ENCODE measurements around the gene EGFR.

Gene EGFR

DNA sequence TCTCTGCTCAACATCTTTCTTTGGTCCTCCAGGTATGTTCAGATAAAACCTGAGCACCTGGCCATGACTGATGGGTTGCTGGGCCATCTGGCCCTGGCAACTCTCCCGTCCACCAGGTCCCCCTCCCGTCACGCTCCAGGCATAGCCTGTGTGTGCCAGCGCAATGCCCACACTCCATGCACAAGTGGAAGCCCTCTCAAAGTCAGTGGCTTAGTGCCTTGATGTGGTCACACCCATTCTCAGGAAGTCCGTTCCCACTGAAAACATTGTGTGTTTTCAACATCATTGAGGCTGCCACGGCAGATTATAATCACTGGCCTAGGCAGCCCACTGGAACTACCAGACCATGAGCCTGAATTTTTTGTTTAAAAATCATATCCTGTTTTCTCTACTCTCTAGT is 175.7 kb downstream of the EGFR start:
- no peak for DNase-seq

GRCh38 chr7:55198634-55199392 is 180.0 kb downstream of the EGFR start:
- DNase-seq, result no peak

GRCh38 chr7:55199418-55199817 is 180.6 kb downstream of the EGFR start:
- DNase-seq, result no peak

GRCh38 chr7:55200441-55200840 is 181.6 kb downstream of the EGFR start:
- DNase-seq, result no peak

GRCh38 chr7:55202150-55202913 is 183.5 kb downstream of the EGFR start:
- DNase-seq, result no peak

DNA sequence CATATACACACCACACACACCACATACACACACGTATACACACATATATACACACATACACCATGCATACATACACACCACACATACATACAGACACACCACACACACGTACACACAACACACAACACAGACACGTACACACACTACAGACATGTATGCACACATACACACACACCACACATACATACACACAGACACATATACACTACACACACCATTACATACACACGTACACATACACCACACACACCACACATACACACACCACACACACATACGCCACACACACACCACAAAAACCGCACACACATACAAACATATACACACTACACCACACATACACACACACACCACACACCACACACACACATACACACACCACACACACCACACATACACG is 184.5 kb downstream of the EGFR start:
- DNase-seq, result no peak

- no peak for DNase-seq
Observed at GRCh38 chr7:55205124-55205955, 186.5 kb downstream of the EGFR start.

DNA sequence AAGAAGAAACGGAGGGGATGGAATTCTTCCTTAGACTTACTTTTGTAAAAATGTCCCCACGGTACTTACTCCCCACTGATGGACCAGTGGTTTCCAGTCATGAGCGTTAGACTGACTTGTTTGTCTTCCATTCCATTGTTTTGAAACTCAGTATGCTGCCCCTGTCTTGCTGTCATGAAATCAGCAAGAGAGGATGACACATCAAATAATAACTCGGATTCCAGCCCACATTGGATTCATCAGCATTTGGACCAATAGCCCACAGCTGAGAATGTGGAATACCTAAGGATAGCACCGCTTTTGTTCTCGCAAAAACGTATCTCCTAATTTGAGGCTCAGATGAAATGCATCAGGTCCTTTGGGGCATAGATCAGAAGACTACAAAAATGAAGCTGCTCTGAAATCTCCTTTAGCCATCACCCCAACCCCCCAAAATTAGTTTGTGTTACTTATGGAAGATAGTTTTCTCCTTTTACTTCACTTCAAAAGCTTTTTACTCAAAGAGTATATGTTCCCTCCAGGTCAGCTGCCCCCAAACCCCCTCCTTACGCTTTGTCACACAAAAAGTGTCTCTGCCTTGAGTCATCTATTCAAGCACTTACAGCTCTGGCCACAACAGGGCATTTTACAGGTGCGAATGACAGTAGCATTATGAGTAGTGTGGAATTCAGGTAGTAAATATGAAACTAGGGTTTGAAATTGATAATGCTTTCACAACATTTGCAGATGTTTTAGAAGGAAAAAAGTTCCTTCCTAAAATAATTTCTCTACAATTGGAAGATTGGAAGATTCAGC is 187.6 kb downstream of the EGFR start:
- DNase-seq, result no peak

- no peak for DNase-seq
Observed at GRCh38 chr7:55207436-55208125, 188.8 kb downstream of the EGFR start.

GRCh38 chr7:55209366-55209765 is 190.5 kb downstream of the EGFR start:
- no peak for DNase-seq

DNA sequence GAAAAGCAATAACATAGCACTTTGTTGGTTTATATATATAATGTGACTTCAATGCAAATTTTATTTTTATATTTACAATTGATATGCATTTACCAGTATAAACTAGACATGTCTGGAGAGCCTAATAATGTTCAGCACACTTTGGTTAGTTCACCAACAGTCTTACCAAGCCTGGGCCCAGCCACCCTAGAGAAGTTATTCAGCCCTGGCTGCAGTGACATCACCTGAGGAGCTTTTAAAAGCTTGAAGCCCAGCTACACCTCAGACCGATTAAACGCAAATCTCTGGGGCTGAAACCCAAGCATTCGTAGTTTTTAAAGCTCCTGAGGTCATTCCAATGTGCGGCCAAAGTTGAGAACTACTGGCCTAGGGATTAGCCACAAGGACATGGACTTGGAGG is 191.4 kb downstream of the EGFR start:
- DNase-seq, result no peak

- DNase-seq, result no peak
Observed at GRCh38 chr7:55210716-55211115, 191.9 kb downstream of the EGFR start.

DNA sequence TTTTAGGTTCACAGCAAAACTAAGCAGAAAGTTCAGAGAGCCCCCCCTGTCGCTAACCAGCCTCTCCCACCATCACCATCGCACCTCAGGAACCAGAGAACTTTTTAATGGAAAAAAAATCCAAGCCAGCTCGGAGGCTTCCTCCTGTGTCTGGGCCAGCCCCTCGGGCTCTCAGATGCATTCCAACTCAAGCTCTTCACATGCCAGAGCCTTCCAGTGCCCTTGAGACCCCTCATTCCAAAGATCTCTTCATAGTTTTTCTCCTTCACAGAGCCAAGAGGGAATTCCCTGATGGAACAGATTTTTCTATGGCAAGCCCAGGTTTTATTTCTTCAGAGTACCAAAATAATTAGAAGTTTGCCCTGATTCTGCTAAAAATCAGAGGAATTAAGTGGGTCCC is 192.9 kb downstream of the EGFR start:
- DNase-seq, result no peak

DNA sequence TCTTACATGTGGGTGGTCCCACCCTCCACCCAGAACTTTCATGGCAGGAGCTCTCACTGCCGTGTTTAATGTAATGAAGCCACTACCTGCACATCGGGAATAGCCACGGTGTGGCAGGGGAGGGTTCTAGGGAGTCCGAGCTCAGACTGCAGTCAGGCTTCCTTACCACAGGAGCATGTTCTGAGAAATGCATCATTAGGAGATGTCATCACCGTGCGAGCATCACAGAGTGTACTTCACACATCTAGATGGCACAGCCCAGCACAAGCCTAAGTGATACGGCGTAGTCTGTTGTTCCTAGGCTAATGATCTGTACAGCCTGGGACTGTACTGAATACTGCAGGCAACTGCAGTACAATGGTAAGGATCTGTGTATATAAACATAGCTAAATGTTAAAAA is 193.4 kb downstream of the EGFR start:
- no peak for DNase-seq

- no peak for DNase-seq
Observed at GRCh38 chr7:55212838-55213237, 194.0 kb downstream of the EGFR start.

DNA sequence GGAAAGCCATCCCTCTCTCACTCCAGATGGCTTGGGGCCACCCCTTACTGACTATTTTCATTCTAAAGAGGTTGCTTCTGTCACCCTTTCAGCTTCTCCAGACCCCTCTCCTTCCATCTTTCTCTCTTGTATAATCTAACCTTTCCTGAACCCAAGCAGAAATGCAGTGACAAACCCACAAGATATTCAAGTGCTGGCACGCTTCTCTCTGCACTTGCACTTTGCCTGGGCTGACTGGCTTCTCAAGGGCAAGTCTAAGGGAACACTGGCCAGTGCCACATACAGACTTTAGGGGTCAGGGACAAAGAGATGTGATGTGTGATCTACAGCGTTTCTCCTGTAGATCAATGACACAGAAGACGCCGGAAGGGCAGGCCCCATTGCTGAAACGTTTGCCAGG is 195.9 kb downstream of the EGFR start:
- no peak for DNase-seq

DNA sequence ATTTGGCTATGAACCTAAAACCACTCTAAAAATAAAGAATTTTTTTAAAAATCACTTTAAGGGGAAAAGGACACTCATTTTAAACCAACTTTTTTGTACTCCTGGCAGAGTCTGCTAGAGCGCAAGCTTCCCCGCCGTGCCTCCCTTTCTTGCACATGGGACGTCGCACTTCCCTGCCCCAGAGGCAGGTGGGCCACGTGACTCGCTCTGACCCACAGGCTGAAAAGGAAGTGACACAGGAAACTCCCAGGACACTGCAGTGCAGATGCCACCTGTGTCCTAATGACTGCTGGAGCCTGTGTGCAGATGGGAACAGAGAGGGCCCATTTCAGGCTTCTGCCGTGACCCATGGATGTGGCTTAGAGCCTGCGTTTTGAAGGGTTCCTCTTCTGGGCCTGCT is 204.2 kb downstream of the EGFR start:
- no peak for DNase-seq

DNA sequence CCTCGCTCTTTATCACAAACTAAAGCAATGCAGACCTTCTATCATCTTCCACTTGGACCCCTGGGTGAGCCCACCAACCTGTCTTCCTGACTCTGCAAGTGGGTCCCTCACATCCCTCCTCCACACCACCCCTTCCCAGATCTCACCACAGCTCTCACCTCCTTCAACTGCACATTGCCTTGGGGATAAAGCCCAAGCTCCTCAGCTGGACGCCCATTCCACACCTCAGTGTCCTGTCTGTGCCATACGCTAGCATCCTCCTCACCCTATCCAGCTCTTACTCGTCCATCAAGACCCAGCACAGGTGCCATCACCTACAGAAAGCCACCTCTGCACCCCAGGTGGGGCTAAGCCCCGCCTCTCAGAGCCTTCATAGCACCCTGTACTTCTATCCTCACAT is 205.3 kb downstream of the EGFR start:
- no peak for DNase-seq

DNA sequence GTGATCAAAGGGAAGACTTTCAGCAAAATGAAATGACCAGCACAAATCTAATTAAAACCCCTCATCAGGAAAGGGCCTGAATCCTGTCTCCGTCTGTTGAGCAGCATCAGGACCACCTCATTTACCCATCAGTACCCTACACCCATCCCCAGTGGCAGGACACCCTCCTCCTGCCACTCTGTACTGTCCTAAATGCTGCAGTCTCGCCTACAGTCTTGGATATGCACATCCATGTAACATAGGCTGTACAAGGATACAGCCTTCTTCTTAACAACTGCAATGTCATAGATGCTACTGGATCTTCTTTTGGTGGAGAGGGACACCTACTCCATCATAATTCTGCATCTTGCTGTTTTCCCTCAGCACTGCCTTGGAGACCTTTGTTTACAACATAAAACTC is 206.0 kb downstream of the EGFR start:
- DNase-seq, result no peak

DNA sequence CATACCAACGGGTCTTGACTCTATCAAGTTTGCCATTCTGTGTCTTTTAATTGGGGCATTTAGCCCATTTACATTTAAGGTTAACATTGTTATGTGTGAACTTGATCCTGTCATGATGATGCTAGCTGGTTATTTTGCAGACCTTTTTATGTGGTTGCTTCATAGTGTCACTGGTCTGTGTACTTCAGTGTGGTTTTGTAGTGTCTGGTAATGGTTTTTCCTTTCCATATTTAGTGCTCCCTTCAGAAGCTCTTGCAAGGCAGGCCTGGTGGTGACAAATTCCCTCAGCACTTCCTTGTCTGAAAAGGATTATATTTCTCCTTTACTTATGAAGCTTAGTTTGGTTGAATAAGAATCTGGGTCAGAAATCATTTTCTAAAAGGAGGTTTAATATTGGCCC is 211.2 kb downstream of the EGFR start:
- DNase-seq, result no peak

DNA sequence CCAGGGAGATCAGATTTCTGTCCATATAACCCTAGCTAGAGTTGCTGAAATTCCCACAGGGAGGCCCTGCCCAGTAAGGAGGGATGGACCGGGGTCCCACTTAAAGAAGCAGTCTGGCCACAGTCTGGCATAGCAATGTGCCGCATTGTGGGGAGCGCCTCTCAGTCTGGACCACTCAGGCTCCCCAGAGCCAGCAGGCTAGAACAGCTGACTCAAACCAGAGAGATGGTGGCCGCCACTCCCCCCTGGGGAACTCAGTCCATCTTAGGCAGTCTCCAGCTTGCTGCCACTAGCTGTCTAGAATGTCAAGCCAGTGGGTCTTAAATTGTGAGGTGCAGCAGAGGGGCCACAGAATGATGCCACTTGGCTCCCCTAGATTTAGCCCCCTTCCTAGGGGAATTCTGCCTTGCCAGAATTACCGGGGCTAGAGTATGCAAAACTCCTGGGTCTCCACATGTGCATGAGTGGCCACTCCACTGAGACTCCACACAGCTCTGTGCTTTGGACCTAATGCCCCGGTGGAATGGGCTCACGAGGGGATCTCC is 213.0 kb downstream of the EGFR start:
- no peak for DNase-seq

- DNase-seq, result no peak
Observed at GRCh38 chr7:55233001-55233400, 214.2 kb downstream of the EGFR start.
